ENCODE data around the gene C15orf40. TPM values are rescaled to one million over a fixed set of nuclear protein-coding genes. Genes with fewer than 3 reads are reported as not detected.
A peak's percentile ranks its signal among the peaks of the same experiment; 100 is the strongest.

The C15orf40 gene
- total RNA-seq, result 10 to 100 TPM; 18.7 to 37.2 (median 22.9) TPM

DNA sequence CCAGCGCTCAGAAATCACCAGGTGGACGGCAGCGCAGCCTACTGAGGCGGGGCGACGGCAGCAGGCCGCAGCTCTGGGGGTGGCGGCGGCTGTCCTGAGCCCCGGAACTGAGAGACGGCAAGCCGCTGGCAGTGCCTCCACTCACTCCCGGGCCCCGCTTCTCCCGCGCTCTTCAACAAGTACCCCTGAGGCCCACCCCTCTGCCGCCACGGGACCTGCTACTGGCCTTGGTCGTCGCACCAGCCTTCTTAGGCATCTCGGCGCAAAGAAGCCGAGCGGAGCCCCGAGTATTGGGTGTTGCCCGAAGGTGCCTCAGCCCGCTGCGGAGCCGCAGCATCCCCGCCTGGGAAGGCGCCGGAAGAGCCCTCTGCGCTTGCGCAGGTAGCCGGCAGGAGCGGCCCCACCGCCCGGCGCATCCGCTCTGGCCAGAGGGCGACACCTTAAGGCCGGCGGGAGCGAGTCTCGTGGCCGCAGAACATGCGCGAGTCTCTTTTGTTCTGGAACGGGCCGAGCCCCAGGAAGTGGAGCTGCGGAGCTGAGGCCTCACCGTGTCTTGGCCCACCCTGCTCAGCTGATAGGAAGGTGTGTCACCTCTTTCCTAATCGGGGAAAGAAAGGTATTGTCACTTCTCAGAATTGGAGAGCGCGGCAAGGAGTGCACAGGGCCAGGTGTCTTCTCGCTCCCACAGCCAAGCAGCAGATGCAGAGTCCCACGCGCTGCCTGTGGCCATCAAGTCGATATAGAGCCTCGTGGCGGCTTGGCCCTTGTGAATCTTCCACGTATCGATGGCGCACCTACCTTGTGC, at the start of gene C15orf40:
Gene C15orf40 (minus strand): TSS at position 369 of the 805 bp plus-strand sequence. CDS start 32 bp downstream, at position 337.
- 0% methylated on average over 21 of the region's 64 CpGs for WGBS
- Histone ChIP-seq H3K27me3 (no peaks in the 10 kb centered on the region), H3K27ac (peak within 1 kb of the TSS; percentile 91), H3K9me3 (no peaks in the 10 kb centered on the region), H3K4me3 (peak within 1 kb of the TSS; percentile 95), H3K36me3 (peaks cover 31% of the 10 kb centered on the region), H3K4me1 (peaks cover 35% of the 10 kb centered on the region)
- peak; percentile 89 to 94 for DNase-seq (ENCODE audit: low spot score in 2 of 2)
- no peak for TF ChIP-seq EP300 (IDR thresholded peaks at IDR 0.05)
- TF ChIP-seq POLR2A (IDR thresholded peaks at IDR 0.05), result peak in 1 of 2 donors; percentile 49
- peak; percentile 14 to 38 (median 37) for TF ChIP-seq POLR2AphosphoS5 (IDR thresholded peaks at IDR 0.05)
- TF ChIP-seq, protein P1, sequence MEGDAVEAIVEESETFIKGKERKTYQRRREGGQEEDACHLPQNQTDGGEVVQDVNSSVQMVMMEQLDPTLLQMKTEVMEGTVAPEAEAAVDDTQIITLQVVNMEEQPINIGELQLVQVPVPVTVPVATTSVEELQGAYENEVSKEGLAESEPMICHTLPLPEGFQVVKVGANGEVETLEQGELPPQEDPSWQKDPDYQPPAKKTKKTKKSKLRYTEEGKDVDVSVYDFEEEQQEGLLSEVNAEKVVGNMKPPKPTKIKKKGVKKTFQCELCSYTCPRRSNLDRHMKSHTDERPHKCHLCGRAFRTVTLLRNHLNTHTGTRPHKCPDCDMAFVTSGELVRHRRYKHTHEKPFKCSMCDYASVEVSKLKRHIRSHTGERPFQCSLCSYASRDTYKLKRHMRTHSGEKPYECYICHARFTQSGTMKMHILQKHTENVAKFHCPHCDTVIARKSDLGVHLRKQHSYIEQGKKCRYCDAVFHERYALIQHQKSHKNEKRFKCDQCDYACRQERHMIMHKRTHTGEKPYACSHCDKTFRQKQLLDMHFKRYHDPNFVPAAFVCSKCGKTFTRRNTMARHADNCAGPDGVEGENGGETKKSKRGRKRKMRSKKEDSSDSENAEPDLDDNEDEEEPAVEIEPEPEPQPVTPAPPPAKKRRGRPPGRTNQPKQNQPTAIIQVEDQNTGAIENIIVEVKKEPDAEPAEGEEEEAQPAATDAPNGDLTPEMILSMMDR (IDR thresholded peaks at IDR 0.05), result peak in 1 of 2 donors; percentile 62

DNA sequence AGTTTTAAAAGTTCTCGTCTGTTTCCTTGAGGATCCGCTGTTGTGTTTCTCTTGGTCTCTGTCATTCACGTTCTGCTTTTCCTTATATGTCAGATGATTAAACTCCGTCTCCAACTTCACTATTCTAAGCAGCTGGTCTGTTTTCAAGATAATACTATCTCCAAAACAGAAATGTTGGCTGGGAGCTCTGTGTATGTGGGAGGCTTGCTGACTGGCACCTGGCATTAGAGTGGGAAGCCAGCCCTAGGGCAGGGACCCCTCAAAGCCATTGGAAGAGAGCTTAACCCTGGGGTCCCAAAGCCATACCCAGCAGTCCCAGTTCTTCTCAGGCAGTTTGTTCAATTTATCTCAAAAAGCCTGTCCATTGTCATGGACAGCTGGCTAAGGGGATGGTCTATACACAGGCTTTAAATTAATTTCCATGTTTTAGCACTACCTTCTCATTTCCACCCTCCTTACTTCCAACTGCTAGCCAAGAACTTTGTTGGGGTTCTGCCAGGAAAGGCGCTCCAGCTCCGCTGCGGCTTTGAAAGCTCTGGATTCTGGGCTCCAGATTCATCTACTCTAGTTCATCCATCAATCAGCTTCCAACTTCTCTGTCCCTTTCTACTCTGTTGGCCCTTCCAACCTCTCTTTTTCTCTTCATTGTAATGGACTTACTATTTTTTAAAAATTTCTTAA, 46.4 kb upstream of the C15orf40 start:
- H3K4me3 ChIP-seq, result no peak overlapping the region
- TF ChIP-seq POLR2A (IDR thresholded peaks at IDR 0.05), result no peak
- TF ChIP-seq, protein P1 (IDR thresholded peaks at IDR 0.05), result no peak
- TF ChIP-seq POLR2AphosphoS5 (IDR thresholded peaks at IDR 0.05), result no peak
- no peak for TF ChIP-seq EP300 (IDR thresholded peaks at IDR 0.05)
- H3K9me3 ChIP-seq, result no peaks in the 10 kb centered on the region
- no peak overlapping the region for H3K27ac ChIP-seq
- no peak for DNase-seq (ENCODE audit: low spot score in 2 of 2)
- H3K27me3 ChIP-seq, result no peaks in the 10 kb centered on the region
- peaks cover 22% of the 10 kb centered on the region for H3K36me3 ChIP-seq
- WGBS, result 61% methylated on average over 7 of the region's 7 CpGs
- H3K4me1 ChIP-seq, result peaks cover 22% of the 10 kb centered on the region

DNA sequence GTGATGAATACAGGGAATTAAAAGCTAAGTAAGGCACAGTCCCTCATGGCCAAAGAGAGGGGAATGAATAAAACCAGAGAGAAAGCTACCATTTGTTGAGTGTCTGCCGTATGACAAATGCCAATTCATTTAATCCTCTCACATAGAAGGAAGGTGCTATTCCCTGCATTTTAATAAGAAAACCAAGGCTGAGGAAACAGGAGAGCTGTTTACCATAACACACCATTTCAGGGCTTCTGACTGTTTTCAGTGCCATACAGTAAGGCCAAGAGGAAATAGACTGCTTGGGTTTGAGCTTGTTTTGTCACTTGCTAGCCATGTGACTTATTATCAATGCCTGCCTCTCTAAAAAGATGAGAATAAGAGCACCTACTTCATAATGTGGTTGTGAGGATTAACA, 45.6 kb upstream of the C15orf40 start:
- no peaks in the 10 kb centered on the region for H3K9me3 ChIP-seq
- no peaks in the 10 kb centered on the region for H3K27me3 ChIP-seq
- H3K4me1 ChIP-seq, result peaks cover 15% of the 10 kb centered on the region
- 67% methylated on average over 1 of the region's 1 CpG for WGBS
- no peak for DNase-seq (ENCODE audit: low spot score in 2 of 2)
- no peak overlapping the region for H3K4me3 ChIP-seq
- TF ChIP-seq POLR2A (IDR thresholded peaks at IDR 0.05) (no peak), EP300 (IDR thresholded peaks at IDR 0.05) (no peak), POLR2AphosphoS5 (IDR thresholded peaks at IDR 0.05) (no peak)
- TF ChIP-seq, protein P1 (IDR thresholded peaks at IDR 0.05), result no peak
- peaks cover 24% of the 10 kb centered on the region for H3K36me3 ChIP-seq
- no peak overlapping the region for H3K27ac ChIP-seq

DNA sequence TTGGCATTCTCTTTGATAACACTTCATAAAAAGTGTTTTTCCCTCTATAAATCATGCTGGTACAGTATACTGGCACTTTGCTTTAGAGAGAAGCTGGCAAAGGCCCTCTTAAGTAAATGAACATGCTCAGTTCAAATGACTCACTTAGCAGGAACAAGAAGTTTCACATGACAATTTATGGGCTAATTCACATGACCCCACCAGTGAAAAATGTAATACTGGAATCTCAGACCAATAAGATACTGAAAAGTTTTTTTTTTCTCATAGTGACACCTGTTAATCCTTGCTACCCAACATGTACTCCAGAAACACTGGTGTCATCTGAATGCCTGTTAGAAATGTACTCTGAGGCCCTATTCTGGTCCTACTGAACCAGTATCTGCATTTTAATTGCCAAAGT, 41.7 kb upstream of the C15orf40 start:
- no peaks in the 10 kb centered on the region for H3K9me3 ChIP-seq
- peaks cover 7% of the 10 kb centered on the region for H3K4me1 ChIP-seq
- H3K36me3 ChIP-seq, result peaks cover 44% of the 10 kb centered on the region
- no peaks in the 10 kb centered on the region for H3K27me3 ChIP-seq
- no peak for TF ChIP-seq POLR2AphosphoS5 (IDR thresholded peaks at IDR 0.05)
- TF ChIP-seq POLR2A (IDR thresholded peaks at IDR 0.05), result no peak
- TF ChIP-seq, protein P1 (IDR thresholded peaks at IDR 0.05), result no peak
- TF ChIP-seq EP300 (IDR thresholded peaks at IDR 0.05), result no peak
- no peak overlapping the region for H3K27ac ChIP-seq
- DNase-seq (ENCODE audit: low spot score in 2 of 2), result no peak
- no peak overlapping the region for H3K4me3 ChIP-seq

DNA sequence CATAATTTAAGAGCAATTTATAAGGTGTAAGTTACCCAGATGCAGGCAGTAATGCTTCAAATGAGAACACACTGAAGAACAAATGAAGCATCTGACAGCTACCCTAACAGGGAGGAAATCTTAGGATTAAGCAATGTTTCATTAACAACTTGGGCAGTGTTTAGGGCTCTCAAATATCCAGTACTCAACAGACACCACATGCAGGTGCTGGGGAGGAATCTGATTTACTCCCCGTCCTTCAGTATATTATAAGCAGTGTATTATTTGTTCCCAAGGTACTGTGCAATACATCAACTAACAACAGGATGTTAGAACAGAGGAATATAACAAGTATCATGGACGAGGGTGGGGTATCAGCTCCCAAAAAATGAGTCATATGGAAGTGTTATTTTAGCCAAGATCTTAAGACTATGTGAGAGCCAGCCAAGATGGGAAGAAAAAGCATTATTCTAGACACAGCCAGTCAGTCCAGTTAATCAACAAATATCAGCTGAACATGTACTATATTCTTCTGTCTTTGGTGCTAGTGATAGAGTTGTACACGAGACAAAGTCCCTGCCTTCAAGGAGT, 35.2 kb upstream of the C15orf40 start:
- TF ChIP-seq, protein P1 (IDR thresholded peaks at IDR 0.05), result no peak
- TF ChIP-seq POLR2A (IDR thresholded peaks at IDR 0.05) (no peak), POLR2AphosphoS5 (IDR thresholded peaks at IDR 0.05) (no peak), EP300 (IDR thresholded peaks at IDR 0.05) (no peak)
- DNase-seq (ENCODE audit: low spot score in 2 of 2), result no peak
- peaks cover 43% of the 10 kb centered on the region for H3K36me3 ChIP-seq
- peaks cover 16% of the 10 kb centered on the region for H3K4me1 ChIP-seq
- no peaks in the 10 kb centered on the region for H3K9me3 ChIP-seq
- H3K4me3 ChIP-seq, result no peak overlapping the region
- H3K27me3 ChIP-seq, result no peaks in the 10 kb centered on the region
- peak overlapping the region; percentile 43 for H3K27ac ChIP-seq
- WGBS, result 33% methylated on average over 3 of the region's 3 CpGs
